Transverse colon (tissue), 4 donors: ENCODE measurements around the gene CCDC186. TPM values are rescaled to one million over a fixed set of nuclear protein-coding genes. Genes with fewer than 3 reads are reported as not detected.

Experiments
- DNase-seq: peaks from one replicate; pipeline ENCODE4 v3.0.0-alpha.2; 2019
- H3K27ac ChIP-seq, 4 donors: fragments of 200-600 bp; sonication (generic); 2 replicates each; pipeline ENCODE4 v1.5.1; 2016 to 2018; ENCODE audit warnings: inconsistent platforms in 4 of 4
- H3K27me3 ChIP-seq: fragments of 200-600 bp; sonication (generic); 2 replicates; pipeline ENCODE4 v1.5.1; 2017; ENCODE audit warnings: inconsistent platforms
- H3K36me3 ChIP-seq, 4 donors: fragments of 200-600 bp; sonication (generic); 2 replicates each; pipeline ENCODE4 v1.5.1; 2017 to 2019; ENCODE audit warnings: inconsistent platforms in 4 of 4
- H3K4me1 ChIP-seq, 4 donors: fragments of 200-600 bp; sonication (generic); 2 replicates each; pipeline ENCODE4 v1.5.1; 2017 to 2020; ENCODE audit warnings: inconsistent platforms in 4 of 4
- H3K4me3 ChIP-seq, 4 donors: fragments of 200-600 bp; sonication (generic); 1 replicate in 1 of 4; 2 replicates in 3 of 4; pipeline versions ENCODE4 v1.5.1 to v1.6.1; 2017 to 2019; ENCODE audit warnings: inconsistent platforms in 4 of 4
- H3K9me3 ChIP-seq, 2 donors: fragments of 200-600 bp; sonication (generic); 2 replicates each; pipeline ENCODE4 v1.5.1; 2017 to 2019; ENCODE audit warnings: inconsistent platforms in 2 of 2
- EP300 ChIP-seq: sonication (generic); formaldehyde crosslinking; IDR thresholded peaks from one replicate; pipeline ENCODE4 v1.6.1; 2017; ENCODE audit warnings: antibody characterized with exemption, low read depth
- POLR2A ChIP-seq: fragments of 450-650 bp; IDR thresholded peaks from one replicate; pipeline ENCODE4 v1.6.1; 2016; ENCODE audit warnings: antibody characterized with exemption, mild to moderate bottlenecking, moderate library complexity
- POLR2AphosphoS5 ChIP-seq, 3 donors: sonication (generic); formaldehyde crosslinking; IDR thresholded peaks; one replicate each; pipeline ENCODE4 v1.6.1; 2016; ENCODE audit warnings: antibody characterized with exemption in 3 of 3
- WGBS, 2 donors: methylation state at CpG; one replicate each; pipeline ENCODE4 v1.1.5; 2018; ENCODE audit warnings: low coverage in 1 of 2; 5-methylcytosine and 5-hydroxymethylcytosine counted together
- in situ Hi-C, 4 donors: fragments of 200-750 bp; cut with MboI; loops; one replicate each; pipeline versions ENCODE4 v1.15.0 to v1.15.1; 2017; ENCODE audit warnings: low sequenced_read_pairs in 3 of 4, low pct_ligation_motif_present in 1 of 4, low pct_unique_long_range_greater_than_20kb in 1 of 4
- intact Hi-C: fragments of 100-400 bp; cut with DNase I; formaldehyde crosslinking; loops from one replicate; pipeline ENCODE4 v1.15.1; 2023; ENCODE audit warnings: low total_unique reads
- total RNA-seq, 4 donors: library from RNA; depleted of rRNA; stranded (reverse); fragments of >200 nt; gene quantifications; one replicate each; pipeline ENCODE4 v1.1.0, GENCODE V29; 2016
- TF ChIP-seq, protein P1 (sequence below), 5 experiments: fragments of 200-600 bp in 3 of 5; fragments of 450-650 bp in 2 of 5; sonication (generic) in 3 of 5; IDR thresholded peaks; 1 replicate in 2 of 5; 2 replicates in 3 of 5; pipeline ENCODE4 v1.5.1; 2016 to 2017; ENCODE audit warnings: antibody characterized with exemption in 5 of 5, inconsistent platforms in 3 of 5, mild to moderate bottlenecking in 2 of 5, moderate library complexity in 1 of 5

CCDC186 gene
- total RNA-seq, 4 donors from 2014 or later: 18.7 to 194 (median 47.5) TPM

DNA sequence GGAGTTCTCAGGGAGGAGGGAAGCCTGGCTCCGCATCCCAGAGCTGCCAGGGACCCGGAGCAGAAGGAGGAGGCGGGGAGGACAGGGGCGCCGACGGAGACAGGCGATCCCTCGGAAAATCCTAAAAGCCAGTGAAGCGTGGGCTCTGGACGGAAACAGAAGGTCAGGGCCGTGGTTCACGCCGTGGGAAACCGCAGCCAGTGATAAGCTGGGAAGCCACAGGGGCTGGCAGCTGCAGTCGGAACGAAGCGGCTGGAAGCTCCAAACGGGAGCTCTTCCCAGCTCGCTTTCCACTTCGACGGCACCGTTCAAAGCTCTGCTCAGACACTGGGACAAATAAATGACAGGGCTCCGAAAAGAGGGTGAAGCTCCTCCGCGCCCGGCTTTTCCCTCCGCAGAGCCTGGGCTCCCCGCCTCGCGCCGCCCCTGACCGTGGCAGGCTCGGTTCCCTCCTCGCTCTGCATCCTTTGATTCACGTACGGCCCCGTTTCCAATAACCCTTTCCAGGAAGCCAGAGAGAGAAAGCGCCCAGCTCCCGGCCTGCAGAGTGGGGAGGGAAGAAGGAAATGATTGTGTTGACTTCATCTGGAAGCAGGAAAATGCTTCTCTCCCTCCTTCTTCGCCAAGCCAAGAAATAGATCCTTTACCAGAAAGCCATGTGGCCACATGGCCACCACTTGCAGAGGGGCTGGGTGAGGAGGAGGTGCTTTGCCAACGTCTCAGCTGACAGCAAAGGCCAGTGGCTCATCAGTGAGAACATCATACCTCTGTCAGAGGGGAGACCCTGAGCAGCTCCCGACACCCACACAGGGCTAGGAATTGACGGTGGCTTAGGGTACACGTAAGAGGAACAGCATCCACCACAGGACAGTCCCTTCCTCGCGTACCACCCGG is 72.9 kb downstream of the CCDC186 start:
- H3K4me1 ChIP-seq: peaks cover 0 to 15% (median 10%) of the 10 kb centered on the region in 4 donors
- H3K27me3 ChIP-seq: no peaks in the 10 kb centered on the region
- peak overlapping the region in 2 of 4 donors; percentile 6 to 13 for H3K27ac ChIP-seq
- TF ChIP-seq POLR2AphosphoS5 (IDR thresholded peaks at IDR 0.05) (no peak), EP300 (no peak), POLR2A (no peak)
- TF ChIP-seq, protein P1, sequence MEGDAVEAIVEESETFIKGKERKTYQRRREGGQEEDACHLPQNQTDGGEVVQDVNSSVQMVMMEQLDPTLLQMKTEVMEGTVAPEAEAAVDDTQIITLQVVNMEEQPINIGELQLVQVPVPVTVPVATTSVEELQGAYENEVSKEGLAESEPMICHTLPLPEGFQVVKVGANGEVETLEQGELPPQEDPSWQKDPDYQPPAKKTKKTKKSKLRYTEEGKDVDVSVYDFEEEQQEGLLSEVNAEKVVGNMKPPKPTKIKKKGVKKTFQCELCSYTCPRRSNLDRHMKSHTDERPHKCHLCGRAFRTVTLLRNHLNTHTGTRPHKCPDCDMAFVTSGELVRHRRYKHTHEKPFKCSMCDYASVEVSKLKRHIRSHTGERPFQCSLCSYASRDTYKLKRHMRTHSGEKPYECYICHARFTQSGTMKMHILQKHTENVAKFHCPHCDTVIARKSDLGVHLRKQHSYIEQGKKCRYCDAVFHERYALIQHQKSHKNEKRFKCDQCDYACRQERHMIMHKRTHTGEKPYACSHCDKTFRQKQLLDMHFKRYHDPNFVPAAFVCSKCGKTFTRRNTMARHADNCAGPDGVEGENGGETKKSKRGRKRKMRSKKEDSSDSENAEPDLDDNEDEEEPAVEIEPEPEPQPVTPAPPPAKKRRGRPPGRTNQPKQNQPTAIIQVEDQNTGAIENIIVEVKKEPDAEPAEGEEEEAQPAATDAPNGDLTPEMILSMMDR (IDR thresholded peaks at IDR 0.05): no peak
- in situ Hi-C loops (loop anchor here in 3 of 4 donors (5.0 to 25.0 kb wide), 3 partner anchors 289 to 396 kb away; no protein-coding TSS in a partner anchor), intact Hi-C loops (loop anchor here (5.0 kb wide), 1 partner anchor 299 kb away; no protein-coding TSS in a partner anchor)
- no peaks in the 10 kb centered on the region for H3K36me3 ChIP-seq
- no peak for DNase-seq
- H3K4me3 ChIP-seq: peak overlapping the region in 3 of 4 donors; percentile 22 to 49 (median 36)
- H3K9me3 ChIP-seq: no peaks in the 10 kb centered on the region
- WGBS, 2 donors: 23 to 38% methylated on average over 2 to 47 of the region's 47 CpGs

DNA sequence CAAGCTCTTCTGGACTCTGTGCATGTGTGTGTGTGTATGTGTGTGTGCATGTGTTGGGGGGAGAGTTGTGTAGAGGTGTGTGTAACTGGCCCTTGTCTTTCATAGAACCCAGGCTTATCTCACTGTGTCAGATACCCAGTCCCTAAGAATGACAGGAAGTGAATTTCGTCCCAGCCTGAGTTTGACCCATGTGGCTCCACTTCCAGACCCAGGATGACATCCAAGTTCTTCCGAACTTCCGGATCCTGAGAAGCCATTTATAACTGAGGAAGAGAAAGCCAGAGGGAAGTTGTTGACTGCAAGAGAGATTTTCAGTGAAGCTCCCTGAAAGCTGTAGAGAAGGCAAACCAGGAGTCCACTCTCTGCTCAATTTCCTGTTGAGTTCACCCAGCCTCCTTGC is 77.1 kb downstream of the CCDC186 start:
- intact Hi-C loops: no loop called here
- TF ChIP-seq POLR2AphosphoS5 (IDR thresholded peaks at IDR 0.05) (no peak), EP300 (no peak), POLR2A (no peak)
- TF ChIP-seq, protein P1 (IDR thresholded peaks at IDR 0.05): no peak

DNA sequence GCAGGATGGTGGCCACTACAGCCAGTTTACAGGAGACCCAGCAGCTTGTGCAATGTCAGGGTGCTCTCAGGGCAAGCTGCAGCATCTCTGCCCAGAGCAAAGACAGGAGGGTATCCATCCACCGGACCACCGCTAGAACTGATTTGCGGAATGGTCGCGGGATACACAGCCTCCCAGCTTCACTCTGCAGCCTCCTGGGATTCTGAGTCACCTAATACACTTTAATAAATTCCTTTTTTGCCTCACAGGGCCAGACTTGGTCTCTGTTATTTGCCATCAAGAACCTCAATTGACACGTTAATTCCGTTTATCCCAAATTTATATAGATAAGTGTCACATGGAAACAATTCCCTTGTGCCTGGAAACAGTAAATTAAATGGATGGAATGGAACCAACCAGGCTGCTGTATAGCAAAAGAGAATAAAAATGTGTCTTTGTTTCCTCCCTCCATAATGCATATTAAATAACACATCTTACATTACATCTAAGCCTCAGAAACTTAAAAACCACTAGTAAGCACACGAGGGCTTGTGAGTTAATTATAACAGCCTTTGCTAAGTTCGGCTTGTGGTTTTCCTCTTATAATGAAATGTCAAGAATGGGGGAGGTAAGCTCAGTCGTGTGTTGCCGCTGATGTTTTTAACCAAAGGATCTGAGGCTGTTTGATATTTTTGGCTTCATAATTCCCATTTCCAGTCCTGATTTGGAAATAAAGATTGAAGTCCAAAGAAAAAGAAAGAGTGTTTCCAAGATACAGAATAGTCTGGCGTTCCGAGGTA is 78.3 kb downstream of the CCDC186 start:
- H3K4me1 ChIP-seq: peaks cover 0 to 8% (median 2%) of the 10 kb centered on the region in 4 donors
- no peak for DNase-seq
- no peaks in the 10 kb centered on the region for H3K36me3 ChIP-seq
- H3K27me3 ChIP-seq: no peaks in the 10 kb centered on the region
- H3K9me3 ChIP-seq: no peaks in the 10 kb centered on the region
- no peak overlapping the region for H3K27ac ChIP-seq
- in situ Hi-C loops: loop anchor here in 2 of 4 donors (10.0 kb wide), 1 partner anchor 391 kb away; no protein-coding TSS in a partner anchor
- TF ChIP-seq, protein P1 (IDR thresholded peaks at IDR 0.05): no peak
- TF ChIP-seq EP300 (no peak), POLR2AphosphoS5 (IDR thresholded peaks at IDR 0.05) (no peak), POLR2A (no peak)
- 71 to 72% methylated on average over 9 to 13 of the region's 13 CpGs for WGBS, 2 donors
- H3K4me3 ChIP-seq: no peak overlapping the region
- intact Hi-C loops: no loop called here

More for the DNA sequence above, 77.1 kb downstream of the CCDC186 start:
- no peaks in the 10 kb centered on the region for H3K27me3 ChIP-seq
- WGBS, 2 donors: 60 to 91% methylated on average over 1 to 3 of the region's 3 CpGs
- no peaks in the 10 kb centered on the region for H3K9me3 ChIP-seq
- peaks cover 0 to 15% (median 10%) of the 10 kb centered on the region in 4 donors for H3K4me1 ChIP-seq
- no peaks in the 10 kb centered on the region for H3K36me3 ChIP-seq
- no peak overlapping the region for H3K4me3 ChIP-seq
- in situ Hi-C loops: loop anchor here in 2 of 4 donors (10.0 kb wide), 1 partner anchor 392 kb away; no protein-coding TSS in a partner anchor
- no peak overlapping the region for H3K27ac ChIP-seq
- no peak for DNase-seq

DNA sequence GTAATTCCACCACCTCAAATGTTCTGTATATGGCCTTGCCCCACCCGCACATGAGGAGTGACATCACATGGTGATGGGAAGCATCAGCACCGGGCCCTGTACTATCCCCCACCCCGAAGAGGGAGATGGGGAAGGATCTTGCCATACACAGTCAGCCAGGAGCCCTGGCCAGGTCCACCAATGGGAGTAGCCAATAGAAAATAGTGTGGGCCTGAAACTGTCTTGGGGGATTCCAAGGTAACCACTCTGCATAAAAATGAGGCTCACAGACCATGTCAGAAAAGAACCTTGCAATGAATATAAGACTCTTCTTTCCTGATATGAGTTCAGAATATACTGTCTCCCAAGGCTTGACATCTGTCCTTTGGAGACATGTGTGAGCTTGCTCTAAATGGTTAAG is 79.2 kb downstream of the CCDC186 start:
- H3K27ac ChIP-seq: no peak overlapping the region
- H3K4me3 ChIP-seq: no peak overlapping the region
- in situ Hi-C loops (loop anchor here in 2 of 4 donors (10.0 kb wide), 1 partner anchor 390 kb away; no protein-coding TSS in a partner anchor), intact Hi-C loops (no loop called here)
- H3K4me1 ChIP-seq: peaks cover 0 to 4% (median 0%) of the 10 kb centered on the region in 4 donors
- no peak for DNase-seq
- WGBS, 2 donors: 76 to 81% methylated on average over 3 of the region's 3 CpGs
- no peaks in the 10 kb centered on the region for H3K9me3 ChIP-seq
- H3K27me3 ChIP-seq: no peaks in the 10 kb centered on the region
- TF ChIP-seq POLR2A (no peak), EP300 (no peak), POLR2AphosphoS5 (IDR thresholded peaks at IDR 0.05) (no peak)
- TF ChIP-seq, protein P1 (IDR thresholded peaks at IDR 0.05): no peak
- H3K36me3 ChIP-seq: no peaks in the 10 kb centered on the region
